HCT116 (cell line): Measurements from ENCODE around the gene PIGX. TPM values are rescaled to one million over a fixed set of nuclear protein-coding genes. Genes with fewer than 3 reads are reported as not detected.

Experiments used
- ATAC-seq: fragments of 200-7000 bp; cut with Tn5 transposase; 2 replicates; pipeline ENCODE4 v1.9.1; 2020; ENCODE audit warnings: mild to moderate bottlenecking, moderate library complexity
- BruUV-seq: library from RNA; stranded (reverse); fragments of 400-500 nt; replicated peaks from 2 replicates; lab custom pipeline; 2021; lab: Mats Ljungman, UMichigan
- CTCF ChIA-PET: fragments of 300-600 bp; sonication (Branson Sonifier 250); formaldehyde crosslinking; loops from one replicate; lab custom pipeline; 2021; ENCODE audit warnings: antibody characterized with exemption; lab: Charles Lee
- POLR2A ChIA-PET: fragments of 300-600, 350-600 bp; sonication (Branson Sonifier 250); formaldehyde crosslinking; loops from one replicate; lab custom pipeline; 2021; ENCODE audit warnings: antibody characterized with exemption; lab: Charles Lee
- RAD21 ChIA-PET, 2 experiments: fragments of 300-600 bp; sonication (Branson Sonifier 250); formaldehyde crosslinking; loops; one replicate each; lab custom pipeline; 2023; ENCODE audit warnings: low total read pairs in 2 of 2; ENCODE audit not compliant: uncharacterized antibody in 2 of 2, unreplicated experiment in 2 of 2, low non-redundant PET in 1 of 2; lab: Charles Lee
- DNase-seq: peaks from one replicate; pipeline ENCODE4 v3.0.0-alpha.2; 2010; ENCODE audit warnings: low read depth, low spot score
- H2AFZ ChIP-seq: fragments of 200-600 bp; shearing (Covaris generic), sonication (generic); 2 replicates; pipeline ENCODE4 v1.6.1; 2017; ENCODE audit warnings: low read depth, mixed run types, mixed read lengths, antibody characterized with exemption, low read length; ENCODE audit not compliant: poor library complexity, severe bottlenecking
- H3K27ac ChIP-seq: 2 replicates; pipeline ENCODE4 v1.5.1; 2012; ENCODE audit warnings: low read depth, low read length
- H3K27me3 ChIP-seq: fragments of 200-600 bp; sonication (generic); 2 replicates; pipeline ENCODE4 v1.6.1; 2016; ENCODE audit warnings: mixed run types, low read length, mixed read lengths; ENCODE audit not compliant: insufficient read depth
- H3K36me3 ChIP-seq, 2 experiments: fragments of 200-500 bp in 1 of 2; fragments of 200-600 bp in 1 of 2; sonication (Bioruptor generic) in 1 of 2; sonication (generic) in 1 of 2; 2 replicates each; pipeline versions ENCODE4 v1.5.1 to v1.6.1; 2014 to 2016; ENCODE audit warnings: low read length in 2 of 2, inconsistent platforms in 1 of 2, mixed read lengths in 1 of 2, mixed run types in 1 of 2; ENCODE audit not compliant: insufficient read depth in 2 of 2, control insufficient read depth in 1 of 2
- H3K4me1 ChIP-seq, 2 experiments: fragments of 200-600 bp in 1 of 2; sonication (generic) in 1 of 2; 2 replicates each; pipeline versions ENCODE4 v1.5.1 to v1.6.1; 2012 to 2017; ENCODE audit warnings: low read length in 2 of 2, inconsistent platforms in 1 of 2, mild to moderate bottlenecking in 1 of 2, mixed read lengths in 1 of 2, mixed run types in 1 of 2, moderate library complexity in 1 of 2; ENCODE audit not compliant: insufficient read depth in 2 of 2, control insufficient read depth in 1 of 2
- H3K4me2 ChIP-seq: fragments of 200-600 bp; sonication (generic); 2 replicates; pipeline ENCODE4 v1.6.1; 2017; ENCODE audit warnings: mixed run types, low read length, mixed read lengths
- H3K4me3 ChIP-seq, 2 experiments: fragments of 200-600 bp in 1 of 2; sonication (generic) in 1 of 2; replicated peaks in 1 of 2; 2 replicates each; pipeline ENCODE4 v1.5.1; 2011 to 2016; ENCODE audit warnings: low read length in 2 of 2, control low read depth in 1 of 2, low read depth in 1 of 2, mild to moderate bottlenecking in 1 of 2, mixed read lengths in 1 of 2, mixed run types in 1 of 2
- H3K79me2 ChIP-seq: fragments of 200-600 bp; sonication (generic); 2 replicates; pipeline ENCODE4 v1.6.1; 2017; ENCODE audit warnings: mild to moderate bottlenecking, mixed run types, low read length, moderate library complexity, mixed read lengths; ENCODE audit not compliant: insufficient read depth
- H3K9ac ChIP-seq: fragments of 200-600 bp; sonication (generic); 2 replicates; pipeline ENCODE4 v1.6.1; 2016; ENCODE audit warnings: low read length, mixed read lengths
- H3K9me2 ChIP-seq: fragments of 200-600 bp; sonication (generic), shearing (Covaris generic); 2 replicates; pipeline ENCODE4 v1.6.1; 2017; ENCODE audit warnings: mixed run types, mild to moderate bottlenecking, moderate library complexity; ENCODE audit not compliant: insufficient read depth
- H3K9me3 ChIP-seq, 2 experiments: fragments of 200-500 bp in 1 of 2; fragments of 200-600 bp in 1 of 2; sonication (Bioruptor generic) in 1 of 2; sonication (generic) in 1 of 2; 2 replicates each; pipeline ENCODE4 v1.6.1; 2014 to 2017; ENCODE audit warnings: low read length in 2 of 2, mixed read lengths in 2 of 2, inconsistent platforms in 1 of 2, low read depth in 1 of 2, mild to moderate bottlenecking in 1 of 2, mixed run types in 1 of 2, moderate library complexity in 1 of 2; ENCODE audit not compliant: control insufficient read depth in 1 of 2, insufficient read depth in 1 of 2
- H4K20me1 ChIP-seq: fragments of 200-600 bp; sonication (generic), shearing (Covaris generic); 2 replicates; pipeline ENCODE4 v1.6.1; 2017; ENCODE audit warnings: mixed run types, mild to moderate bottlenecking, moderate library complexity; ENCODE audit not compliant: insufficient read depth
- ATF3 ChIP-seq: IDR thresholded peaks from 2 replicates; pipeline ENCODE4 v1.6.1; 2012
- CBX3 ChIP-seq: IDR thresholded peaks from 2 replicates; pipeline ENCODE4 v1.6.1; 2012; ENCODE audit warnings: low read depth
- ELF1 ChIP-seq: IDR thresholded peaks from 2 replicates; pipeline ENCODE4 v1.6.1; 2012; ENCODE audit warnings: low read depth, borderline replicate concordance
- EZH2 ChIP-seq: fragments of 200-600 bp; sonication (generic); IDR thresholded peaks from 2 replicates; pipeline ENCODE4 v1.6.1; 2017; ENCODE audit warnings: antibody characterized with exemption, mixed run types
- EZH2phosphoT487 ChIP-seq: fragments of 200-600 bp; IDR thresholded peaks from 2 replicates; pipeline ENCODE4 v1.6.1; 2018; ENCODE audit warnings: antibody characterized with exemption, borderline replicate concordance
- FOSL1 ChIP-seq: IDR thresholded peaks from 2 replicates; pipeline ENCODE4 v1.6.1; 2012; ENCODE audit warnings: low read depth
- JUND ChIP-seq: IDR thresholded peaks from 2 replicates; pipeline ENCODE4 v1.6.1; 2012
- POLR2AphosphoS5 ChIP-seq: IDR thresholded peaks from 2 replicates; pipeline ENCODE4 v1.6.1; 2011; ENCODE audit warnings: mild to moderate bottlenecking, low read depth, low read length, moderate library complexity
- SIN3A ChIP-seq: IDR thresholded peaks from 2 replicates; pipeline ENCODE4 v1.6.1; 2012; ENCODE audit warnings: low read depth
- SRF ChIP-seq: IDR thresholded peaks from 2 replicates; pipeline ENCODE4 v1.6.1; 2012; ENCODE audit warnings: low read depth
- TCF7L2 ChIP-seq: IDR thresholded peaks from 2 replicates; pipeline ENCODE4 v1.7.0; 2011; ENCODE audit warnings: borderline replicate concordance, inconsistent platforms; ENCODE audit not compliant: insufficient read depth, insufficient read length; ENCODE audit errors: extremely low read depth
- YY1 ChIP-seq: IDR thresholded peaks from 2 replicates; pipeline ENCODE4 v1.6.1; 2011; ENCODE audit warnings: low read length, low read depth, moderate library complexity, mild to moderate bottlenecking; ENCODE audit not compliant: insufficient replicate concordance; ENCODE audit errors: extremely low read depth
- ZFX ChIP-seq: fragments of 450-650 bp; IDR thresholded peaks from 2 replicates; pipeline ENCODE4 v1.6.1; 2017
- ZNF274 ChIP-seq: fragments of 200-500 bp; sonication (Bioruptor generic); IDR thresholded peaks from 2 replicates; pipeline ENCODE4 v1.6.1; 2014; ENCODE audit warnings: mild to moderate bottlenecking, low read depth, low read length, inconsistent platforms
- intact Hi-C: fragments of 100-400 bp; cut with micrococcal nuclease; formaldehyde crosslinking; loops from 2 replicates; pipeline ENCODE4 v1.10.0; 2022
- total RNA-seq: library from RNA; stranded (reverse); gene quantifications from one replicate; pipeline ENCODE4 v1.2.1, GENCODE V29; 2021; ENCODE audit not compliant: unreplicated experiment

Gene PIGX
- total RNA-seq, 1 experiment from 2014 or later, result 27.2 TPM

GRCh38 chr3:196775938-196776337 is 63.8 kb downstream of the PIGX start:
- no peak for DNase-seq
- H3K27ac ChIP-seq, result no peak overlapping the region
- no peak overlapping the region for H2AFZ ChIP-seq
- ChIA-PET CTCF (no interaction called here), RAD21 (no interaction called here), POLR2A (no interaction called here)
- no peaks in the 10 kb centered on the region for H3K36me3 ChIP-seq
- H3K9me3 ChIP-seq, result no peaks in the 10 kb centered on the region
- no peak overlapping the region for H3K4me3 ChIP-seq
- TF ChIP-seq ZNF274 (no peak), FOSL1 (no peak), SRF (no peak), EZH2phosphoT487 (no peak), POLR2AphosphoS5 (no peak), CBX3 (no peak), ELF1 (no peak), ZFX (no peak), JUND (no peak)
- no peak overlapping the region for H3K4me2 ChIP-seq
- H3K9ac ChIP-seq, result no peak overlapping the region
- no peaks in the 10 kb centered on the region for H3K27me3 ChIP-seq
- H3K4me1 ChIP-seq, result no peaks in the 10 kb centered on the region
- no TSS peak for BruUV-seq
- ATAC-seq, result no peak
- H3K9me2 ChIP-seq, result no peaks in the 10 kb centered on the region
- H4K20me1 ChIP-seq, result peaks cover 5% of the 10 kb centered on the region; the same call in 1 of the 2 replicates
- H3K79me2 ChIP-seq, result peaks cover 94% of the 10 kb centered on the region
- intact Hi-C loops, result no loop called here

- no TSS peak for BruUV-seq
- Histone ChIP-seq H3K9ac (no peak overlapping the region), H3K9me2 (no peaks in the 10 kb centered on the region), H3K4me1 (no peaks in the 10 kb centered on the region), H4K20me1 (peaks cover 5% of the 10 kb centered on the region; the same call in 1 of the 2 replicates), H3K79me2 (peaks cover 85% of the 10 kb centered on the region), H3K36me3 (no peaks in the 10 kb centered on the region), H3K9me3 (no peaks in the 10 kb centered on the region), H3K4me3 (no peak overlapping the region), H3K4me2 (no peak overlapping the region)
- CTCF ChIA-PET, result no interaction called here
- DNase-seq, result no peak
- intact Hi-C loops, result no loop called here
- TF ChIP-seq YY1 (no peak), POLR2AphosphoS5 (no peak), CBX3 (no peak), EZH2phosphoT487 (no peak), TCF7L2 (no peak), ELF1 (no peak), ATF3 (no peak), EZH2 (no peak), JUND (no peak), SRF (no peak), SIN3A (no peak)
- TF ChIP-seq, all 23 proteins: peak for 0
- RAD21 ChIA-PET, result no interaction called here
- Histone ChIP-seq H2AFZ (no peak overlapping the region), H3K27me3 (no peaks in the 10 kb centered on the region), H3K27ac (no peak overlapping the region)
- ATAC-seq, result no peak
- POLR2A ChIA-PET, result no interaction called here
Observed at GRCh38 chr3:196777836-196778235, 65.7 kb downstream of the PIGX start.
